HL-60 (cell line): ENCODE results near the gene RILP.

ENCODE experiments used
- DNase-seq, 2 experiments: peaks; one replicate each; pipeline ENCODE4 v3.0.0-alpha.2; 2010 to 2020; ENCODE audit warnings: low read depth in 1 of 2, low spot score in 1 of 2
- H3K27ac ChIP-seq: fragments of 250-450 bp; sonication (Bioruptor Pico); replicated peaks from 2 replicates; pipeline ENCODE4 v1.5.1; 2020; ENCODE audit warnings: mild to moderate bottlenecking, moderate library complexity
- H3K27me3 ChIP-seq: fragments of 250-450 bp; sonication (Bioruptor Pico); 2 replicates; pipeline ENCODE4 v1.5.1; 2021; ENCODE audit warnings: mild to moderate bottlenecking, moderate library complexity; ENCODE audit not compliant: insufficient read depth, poor library complexity, severe bottlenecking
- H3K4me3 ChIP-seq: replicated peaks from 2 replicates; pipeline ENCODE4 v1.5.1; 2011; ENCODE audit warnings: mild to moderate bottlenecking, control low read depth, low read length; ENCODE audit not compliant: insufficient read depth
- GABPA ChIP-seq: IDR thresholded peaks from 2 replicates; pipeline ENCODE4 v1.6.1; 2012; ENCODE audit warnings: low read depth
- POLR2AphosphoS5 ChIP-seq: IDR thresholded peaks from 2 replicates; pipeline ENCODE4 v1.6.1; 2012; ENCODE audit warnings: low read depth
- SPI1 ChIP-seq: IDR thresholded peaks from 2 replicates; pipeline ENCODE4 v1.6.1; 2012; ENCODE audit warnings: low read depth, mild to moderate bottlenecking, borderline replicate concordance
- TF ChIP-seq, protein P1 (sequence below): IDR thresholded peaks from one replicate; pipeline ENCODE4 v1.5.1; 2011; ENCODE audit warnings: low read length, control low read depth, inconsistent platforms; ENCODE audit not compliant: insufficient read depth
- TF ChIP-seq, protein P2 (sequence below): IDR thresholded peaks from 2 replicates; pipeline ENCODE4 v1.6.1; 2012; ENCODE audit warnings: low read depth; ENCODE audit not compliant: insufficient replicate concordance

The RILP gene

DNA sequence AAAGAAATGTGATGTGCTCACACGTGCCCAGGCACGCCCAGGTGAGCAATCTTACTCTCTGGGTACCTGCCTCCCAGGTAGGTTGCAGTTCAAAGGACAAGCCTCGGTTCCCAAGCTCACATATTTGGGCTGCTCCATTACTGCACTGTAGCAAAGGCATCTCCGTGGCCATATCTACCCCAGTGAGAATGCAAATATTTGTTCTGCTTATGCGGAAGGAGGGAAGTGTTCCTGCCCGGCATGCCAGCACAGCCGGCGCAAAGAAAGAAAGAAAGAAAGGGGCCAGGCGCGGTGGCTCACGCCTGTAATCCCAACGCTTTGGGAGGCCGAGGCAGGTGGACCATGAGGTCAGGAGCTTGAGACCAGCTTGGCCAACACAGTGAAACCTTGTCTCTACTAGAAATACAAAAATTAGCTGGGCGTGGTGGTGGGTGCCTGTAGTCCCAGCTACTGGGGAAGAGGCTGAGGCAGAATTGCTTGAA lies 51.8 kb downstream of the RILP start:
- no peak overlapping the region for H3K27ac ChIP-seq
- no peak for DNase-seq

More for the DNA sequence above, 51.8 kb downstream of the RILP start:
- TF ChIP-seq, protein P1, sequence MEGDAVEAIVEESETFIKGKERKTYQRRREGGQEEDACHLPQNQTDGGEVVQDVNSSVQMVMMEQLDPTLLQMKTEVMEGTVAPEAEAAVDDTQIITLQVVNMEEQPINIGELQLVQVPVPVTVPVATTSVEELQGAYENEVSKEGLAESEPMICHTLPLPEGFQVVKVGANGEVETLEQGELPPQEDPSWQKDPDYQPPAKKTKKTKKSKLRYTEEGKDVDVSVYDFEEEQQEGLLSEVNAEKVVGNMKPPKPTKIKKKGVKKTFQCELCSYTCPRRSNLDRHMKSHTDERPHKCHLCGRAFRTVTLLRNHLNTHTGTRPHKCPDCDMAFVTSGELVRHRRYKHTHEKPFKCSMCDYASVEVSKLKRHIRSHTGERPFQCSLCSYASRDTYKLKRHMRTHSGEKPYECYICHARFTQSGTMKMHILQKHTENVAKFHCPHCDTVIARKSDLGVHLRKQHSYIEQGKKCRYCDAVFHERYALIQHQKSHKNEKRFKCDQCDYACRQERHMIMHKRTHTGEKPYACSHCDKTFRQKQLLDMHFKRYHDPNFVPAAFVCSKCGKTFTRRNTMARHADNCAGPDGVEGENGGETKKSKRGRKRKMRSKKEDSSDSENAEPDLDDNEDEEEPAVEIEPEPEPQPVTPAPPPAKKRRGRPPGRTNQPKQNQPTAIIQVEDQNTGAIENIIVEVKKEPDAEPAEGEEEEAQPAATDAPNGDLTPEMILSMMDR: no peak
- TF ChIP-seq POLR2AphosphoS5 (no peak), SPI1 (no peak), GABPA (no peak)
- TF ChIP-seq, protein P2, sequence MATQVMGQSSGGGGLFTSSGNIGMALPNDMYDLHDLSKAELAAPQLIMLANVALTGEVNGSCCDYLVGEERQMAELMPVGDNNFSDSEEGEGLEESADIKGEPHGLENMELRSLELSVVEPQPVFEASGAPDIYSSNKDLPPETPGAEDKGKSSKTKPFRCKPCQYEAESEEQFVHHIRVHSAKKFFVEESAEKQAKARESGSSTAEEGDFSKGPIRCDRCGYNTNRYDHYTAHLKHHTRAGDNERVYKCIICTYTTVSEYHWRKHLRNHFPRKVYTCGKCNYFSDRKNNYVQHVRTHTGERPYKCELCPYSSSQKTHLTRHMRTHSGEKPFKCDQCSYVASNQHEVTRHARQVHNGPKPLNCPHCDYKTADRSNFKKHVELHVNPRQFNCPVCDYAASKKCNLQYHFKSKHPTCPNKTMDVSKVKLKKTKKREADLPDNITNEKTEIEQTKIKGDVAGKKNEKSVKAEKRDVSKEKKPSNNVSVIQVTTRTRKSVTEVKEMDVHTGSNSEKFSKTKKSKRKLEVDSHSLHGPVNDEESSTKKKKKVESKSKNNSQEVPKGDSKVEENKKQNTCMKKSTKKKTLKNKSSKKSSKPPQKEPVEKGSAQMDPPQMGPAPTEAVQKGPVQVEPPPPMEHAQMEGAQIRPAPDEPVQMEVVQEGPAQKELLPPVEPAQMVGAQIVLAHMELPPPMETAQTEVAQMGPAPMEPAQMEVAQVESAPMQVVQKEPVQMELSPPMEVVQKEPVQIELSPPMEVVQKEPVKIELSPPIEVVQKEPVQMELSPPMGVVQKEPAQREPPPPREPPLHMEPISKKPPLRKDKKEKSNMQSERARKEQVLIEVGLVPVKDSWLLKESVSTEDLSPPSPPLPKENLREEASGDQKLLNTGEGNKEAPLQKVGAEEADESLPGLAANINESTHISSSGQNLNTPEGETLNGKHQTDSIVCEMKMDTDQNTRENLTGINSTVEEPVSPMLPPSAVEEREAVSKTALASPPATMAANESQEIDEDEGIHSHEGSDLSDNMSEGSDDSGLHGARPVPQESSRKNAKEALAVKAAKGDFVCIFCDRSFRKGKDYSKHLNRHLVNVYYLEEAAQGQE: no peak
- H3K4me3 ChIP-seq: no peak overlapping the region
- H3K27me3 ChIP-seq: no peaks in the 10 kb centered on the region
